COR-L47 (cell line): ENCODE results near the gene ANAPC13.

Source experiments
- DNase-seq: peaks from one replicate; lab custom pipeline; 2025; lab: John Stamatoyannopoulos, UW

ANAPC13 gene, protein sequence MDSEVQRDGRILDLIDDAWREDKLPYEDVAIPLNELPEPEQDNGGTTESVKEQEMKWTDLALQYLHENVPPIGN

DNA sequence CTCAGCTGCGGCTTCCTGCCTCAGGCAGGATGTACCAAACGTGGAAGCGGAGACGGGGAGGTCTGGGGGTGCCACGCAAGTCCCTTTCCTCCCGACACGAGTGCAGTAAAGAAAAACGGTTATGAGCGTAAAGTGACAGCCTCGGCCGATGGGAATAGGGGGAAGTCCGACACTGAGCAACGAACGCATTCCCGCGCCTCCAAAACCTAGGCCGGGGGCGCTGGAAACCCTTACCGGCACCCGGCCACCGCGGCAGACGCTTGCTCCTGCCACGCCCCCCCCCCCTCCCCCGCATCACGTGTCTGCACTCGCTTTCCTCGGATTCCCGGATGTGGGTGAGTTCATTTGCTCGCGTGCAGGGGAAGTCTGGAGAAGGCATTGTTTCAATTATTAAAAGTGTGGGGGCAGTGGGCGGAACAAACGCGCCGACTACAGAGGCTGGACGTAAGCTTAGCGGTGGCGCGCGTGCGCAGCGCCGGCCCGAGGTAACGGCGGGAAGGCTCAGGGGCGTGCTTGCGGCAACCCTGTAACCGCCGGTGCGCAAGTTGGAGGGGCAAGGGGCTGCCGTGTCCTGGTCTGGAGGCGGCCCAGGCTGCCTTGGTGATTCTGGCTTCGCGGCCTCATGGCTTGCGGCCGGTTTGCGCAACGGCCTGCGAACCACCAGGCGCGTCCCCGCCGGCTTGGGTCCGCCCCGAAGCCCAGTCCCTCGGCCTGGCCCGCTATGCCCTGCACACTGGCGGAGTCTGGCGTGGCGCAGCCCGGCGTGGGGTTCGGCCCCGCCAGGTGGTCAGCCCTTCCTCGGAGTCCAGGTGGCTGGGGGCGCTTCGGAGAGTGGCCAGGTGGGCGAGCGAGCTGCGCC lies at the start of gene ANAPC13, which contains the start of gene CEP63:
ANAPC13 (minus strand) TSS at position 268 of the 859 bp plus-strand sequence. CDS start 3,081 bp downstream, outside the sequence.
CEP63 (plus strand) TSS at position 340 of the 859 bp plus-strand sequence. CDS start 9,264 bp downstream, outside the sequence.
- peak; percentile 99 for DNase-seq

DNA sequence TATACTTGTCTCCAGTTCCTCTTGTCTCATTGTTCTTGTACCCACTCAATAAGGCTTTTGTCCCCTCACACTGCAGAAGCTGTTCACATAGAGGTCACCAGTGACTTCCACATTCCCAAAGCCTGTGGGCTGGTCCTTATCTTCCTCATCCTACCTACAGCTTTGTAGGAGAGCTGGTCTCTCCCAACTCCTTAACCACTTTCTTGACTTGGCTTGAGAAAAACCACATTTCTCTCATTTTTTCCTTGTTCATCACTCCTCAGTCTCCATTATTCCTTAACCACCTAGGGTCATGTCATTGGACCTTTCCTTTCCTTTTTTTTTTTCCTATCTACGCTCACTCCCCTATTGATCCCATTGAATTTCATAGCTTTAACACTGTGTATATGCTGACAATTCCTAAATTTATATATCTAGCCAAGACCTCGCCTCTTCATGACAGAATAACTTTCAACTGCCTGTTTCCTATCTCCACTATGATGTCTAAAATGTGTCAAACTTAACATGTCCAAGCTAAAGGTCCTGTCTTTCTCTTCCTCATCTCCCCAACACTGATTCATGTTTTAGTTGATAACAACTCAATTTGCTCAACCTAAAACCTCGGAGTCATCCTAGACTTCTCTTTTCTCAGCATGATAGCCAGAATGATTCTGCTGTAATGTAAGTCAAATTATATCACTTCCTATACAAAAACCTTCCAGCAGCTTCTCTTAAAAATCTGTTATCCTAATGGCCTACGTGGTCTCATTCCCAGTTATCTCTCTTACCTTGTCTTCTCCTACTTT lies 49.6 kb upstream of the ANAPC13 start:
- no peak for DNase-seq

DNA sequence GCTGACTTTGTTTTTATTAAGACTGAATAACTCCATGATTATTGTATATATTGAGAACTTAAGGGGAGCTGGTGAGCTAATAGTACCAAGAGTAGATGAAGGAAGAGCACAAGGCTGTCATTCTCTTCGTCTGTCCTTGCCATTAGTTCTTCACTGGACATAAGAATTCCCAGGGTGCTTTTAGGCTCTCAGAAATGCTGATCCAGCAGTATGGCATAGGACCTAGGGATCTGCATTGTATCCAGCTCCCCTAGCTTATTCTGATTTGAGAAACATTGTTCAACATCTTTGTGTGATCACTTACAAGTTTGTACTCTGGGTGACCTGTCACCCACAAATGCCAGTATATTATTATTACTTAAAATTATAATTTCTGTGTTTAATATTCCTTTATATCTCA lies 47.7 kb upstream of the ANAPC13 start:
- DNase-seq: no peak

DNA sequence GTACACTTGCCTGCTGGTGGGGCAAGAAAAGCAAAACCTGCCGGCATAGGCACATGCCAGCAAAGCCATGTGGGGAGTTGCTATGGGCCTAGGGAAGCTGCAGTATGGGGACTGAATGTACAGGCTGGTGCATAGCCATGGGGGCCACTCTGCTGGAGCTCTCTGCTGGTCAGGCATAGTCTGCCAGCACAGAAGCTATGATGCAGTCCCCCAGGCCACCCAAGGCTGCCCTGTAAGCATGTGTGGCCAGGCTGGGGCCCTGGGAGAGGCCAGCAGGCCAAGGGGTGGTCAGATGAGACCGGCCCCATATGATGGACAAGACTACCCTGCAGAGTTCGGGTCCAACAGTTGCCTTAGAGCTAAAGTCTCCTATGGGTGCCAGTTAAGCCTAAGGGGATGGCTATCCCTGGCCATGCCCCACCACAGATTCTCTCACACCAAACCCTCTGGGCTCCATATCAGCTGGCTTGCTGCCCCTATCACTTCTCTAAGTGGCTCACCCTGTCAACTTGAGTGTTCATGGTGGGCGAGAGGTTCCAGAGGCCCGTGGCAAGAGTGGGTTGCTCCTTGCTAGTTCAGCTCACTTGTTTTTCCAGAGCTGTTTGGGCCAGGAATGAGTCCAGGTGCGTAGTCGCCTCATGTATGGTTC lies 41.9 kb upstream of the ANAPC13 start:
- DNase-seq: no peak

DNA sequence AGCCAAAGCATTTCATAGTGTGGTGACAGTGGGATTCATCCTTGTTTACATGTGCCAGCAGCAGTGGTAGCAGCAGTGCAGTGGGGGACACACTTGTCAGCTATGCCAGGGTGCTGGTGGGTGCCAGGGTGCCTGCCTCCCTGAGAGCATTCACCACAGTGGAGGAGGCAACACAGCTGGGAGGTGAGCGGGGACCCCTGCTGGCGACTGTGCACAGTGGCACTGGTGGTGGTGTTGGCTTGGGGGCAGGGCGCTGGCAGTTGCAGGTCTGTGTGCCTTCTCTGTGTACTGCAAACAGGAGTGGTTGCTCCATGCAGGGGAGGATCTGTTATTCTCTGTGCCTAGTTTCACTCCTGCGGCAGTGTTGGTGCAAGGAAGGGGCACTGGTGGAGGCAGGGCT lies 41.3 kb upstream of the ANAPC13 start:
- DNase-seq: no peak

DNA sequence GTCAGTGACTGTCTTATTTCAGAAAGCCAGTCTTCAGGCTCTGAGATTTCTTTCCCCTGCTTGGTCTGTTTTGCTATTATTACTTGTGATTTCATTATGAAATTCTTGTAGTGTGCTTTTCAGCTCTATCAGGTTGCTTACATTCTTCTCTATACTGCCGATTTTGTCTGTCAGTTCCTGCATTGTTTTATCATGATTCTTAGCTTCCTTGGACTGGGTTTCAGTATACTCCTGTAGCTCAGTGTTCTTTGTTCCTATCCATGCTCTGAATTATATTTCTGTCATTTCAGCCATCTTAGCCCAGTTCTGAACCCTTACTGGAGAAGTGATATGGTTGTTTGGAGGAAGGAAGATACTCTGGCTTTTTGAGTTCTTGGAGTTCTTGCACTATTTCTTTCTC lies 40.5 kb upstream of the ANAPC13 start:
- no peak for DNase-seq

DNA sequence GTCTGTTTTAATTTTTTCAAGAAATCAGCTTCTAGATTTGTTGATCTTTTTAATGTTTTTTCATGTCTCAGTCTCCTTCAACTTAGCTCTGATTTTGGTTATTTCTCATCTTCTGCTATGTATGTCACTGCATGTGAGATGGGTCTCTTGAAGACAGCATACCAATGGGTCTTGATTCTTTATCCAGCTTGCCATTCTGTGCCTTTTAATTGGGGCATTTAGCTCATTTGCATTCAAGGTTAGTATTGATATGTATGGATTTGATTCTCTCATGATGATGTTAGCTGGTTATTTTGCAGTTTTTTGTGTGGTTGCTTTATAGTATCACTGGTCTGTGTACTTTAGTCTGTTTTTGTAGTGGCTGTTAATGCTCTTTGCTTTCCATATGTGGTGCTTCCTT lies 39.5 kb upstream of the ANAPC13 start:
- no peak for DNase-seq

DNA sequence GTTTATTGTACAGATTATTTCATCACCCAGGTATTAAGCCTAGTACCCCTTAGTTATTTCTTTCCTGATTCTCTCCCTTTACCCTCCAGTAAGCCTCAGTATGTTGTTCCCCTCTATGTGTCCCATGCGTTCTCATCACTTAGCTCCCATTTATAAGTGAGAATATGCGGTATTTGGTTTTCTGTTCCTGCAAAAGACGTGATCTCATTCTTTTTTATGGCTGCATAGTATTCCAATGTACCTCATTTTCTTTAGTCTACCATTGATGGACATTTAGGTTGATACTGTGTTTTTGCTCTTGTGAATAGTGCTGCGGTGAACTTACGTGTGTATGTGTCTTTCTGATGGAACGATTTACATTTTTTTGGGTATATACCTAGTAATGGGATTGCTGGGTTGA lies 36.8 kb upstream of the ANAPC13 start:
- DNase-seq: no peak

DNA sequence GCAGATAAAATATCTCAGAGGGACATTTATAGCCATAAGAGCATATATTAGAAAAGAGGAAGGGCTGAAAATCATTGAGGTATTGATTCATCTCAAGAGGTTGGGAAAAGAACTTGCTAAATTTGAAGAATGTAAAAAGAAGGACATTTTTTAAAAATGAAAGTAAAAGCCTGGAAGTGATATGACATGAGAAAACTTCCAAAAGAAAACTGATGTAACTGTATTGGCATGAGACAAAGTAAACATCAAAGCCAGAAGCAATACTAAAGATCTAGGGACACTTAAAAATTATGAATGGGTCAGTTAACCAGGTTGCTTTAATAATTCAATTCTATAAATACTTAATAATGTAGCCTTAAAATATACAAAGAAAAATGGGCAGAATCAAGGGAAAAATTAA lies 32.0 kb upstream of the ANAPC13 start:
- no peak for DNase-seq

DNA sequence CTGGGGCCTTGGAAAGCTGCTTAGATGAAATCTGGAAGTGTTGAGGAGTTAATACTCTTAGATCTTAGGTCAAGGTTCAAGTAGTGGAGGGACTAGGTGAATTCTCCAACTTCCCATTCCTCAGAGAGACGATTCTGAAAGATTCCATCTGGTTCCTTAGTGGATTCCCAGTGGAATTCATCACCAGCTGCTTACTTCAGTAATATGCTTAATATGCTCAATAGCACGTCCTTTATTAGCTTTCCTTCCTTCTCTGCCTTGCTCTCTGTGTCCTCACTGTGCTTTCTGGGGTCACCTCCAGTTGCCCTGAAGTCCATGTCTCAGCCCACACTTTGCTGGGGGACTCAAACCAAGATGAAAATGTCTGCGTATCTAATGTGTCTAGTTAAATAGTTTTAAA lies 31.1 kb upstream of the ANAPC13 start:
- DNase-seq: no peak

DNA sequence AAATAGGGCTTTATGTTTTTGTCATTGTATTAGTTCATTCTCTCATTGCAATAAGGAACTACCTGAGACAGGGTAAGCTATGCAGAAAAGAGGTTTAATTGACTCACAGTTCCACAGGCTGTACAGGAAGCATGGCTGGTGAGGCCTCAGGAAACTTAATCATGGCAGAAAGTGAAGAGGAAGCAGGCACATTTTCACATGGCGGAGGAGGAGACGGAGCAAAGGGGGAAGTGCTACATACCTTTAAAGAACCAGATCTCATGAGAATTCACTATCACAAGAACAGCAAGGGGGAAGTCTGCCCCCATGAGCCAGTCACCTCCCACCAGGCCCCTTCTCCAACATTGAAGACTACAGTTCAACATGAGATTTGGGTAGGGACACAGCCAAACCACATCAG lies 25.7 kb upstream of the ANAPC13 start:
- no peak for DNase-seq

DNA sequence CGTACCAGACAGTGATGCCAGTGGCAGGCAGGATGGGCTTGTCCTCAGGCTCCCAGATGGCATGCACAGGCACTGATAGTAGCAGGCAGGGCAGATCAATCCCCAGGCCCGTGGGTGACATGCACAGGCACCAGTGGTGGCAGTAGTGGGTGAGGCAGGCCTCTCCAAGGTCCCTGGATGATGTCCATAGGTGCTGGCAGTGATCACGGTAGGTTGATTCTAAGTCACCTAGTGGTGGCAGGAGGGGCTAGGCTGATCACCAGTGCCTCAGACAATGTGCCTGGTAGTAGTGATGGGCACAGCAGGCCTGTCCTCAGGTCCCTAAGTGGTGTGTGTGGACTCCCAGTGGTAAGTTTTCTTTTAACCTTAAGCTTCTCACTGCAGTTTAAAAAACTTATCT lies 19.7 kb upstream of the ANAPC13 start:
- no peak for DNase-seq

DNA sequence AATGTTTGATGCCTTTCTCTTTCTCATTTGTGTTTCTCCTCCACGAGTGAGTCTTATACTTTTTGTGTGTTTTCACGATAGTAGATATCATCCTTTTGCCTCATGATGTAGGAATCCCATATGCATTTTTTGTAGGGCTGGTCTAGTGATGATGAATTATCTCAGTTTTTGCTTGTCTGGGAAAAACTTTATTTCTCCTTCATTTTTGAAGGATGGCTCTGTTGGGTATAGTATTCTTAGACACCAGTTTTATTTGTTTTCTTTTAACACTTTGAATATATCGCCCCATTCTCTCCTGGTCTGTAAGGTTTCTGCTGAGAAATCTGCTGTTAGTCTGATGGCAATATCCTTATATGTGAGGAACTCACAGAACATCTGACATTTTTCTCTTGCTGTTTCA lies 18.3 kb upstream of the ANAPC13 start:
- DNase-seq: no peak

DNA sequence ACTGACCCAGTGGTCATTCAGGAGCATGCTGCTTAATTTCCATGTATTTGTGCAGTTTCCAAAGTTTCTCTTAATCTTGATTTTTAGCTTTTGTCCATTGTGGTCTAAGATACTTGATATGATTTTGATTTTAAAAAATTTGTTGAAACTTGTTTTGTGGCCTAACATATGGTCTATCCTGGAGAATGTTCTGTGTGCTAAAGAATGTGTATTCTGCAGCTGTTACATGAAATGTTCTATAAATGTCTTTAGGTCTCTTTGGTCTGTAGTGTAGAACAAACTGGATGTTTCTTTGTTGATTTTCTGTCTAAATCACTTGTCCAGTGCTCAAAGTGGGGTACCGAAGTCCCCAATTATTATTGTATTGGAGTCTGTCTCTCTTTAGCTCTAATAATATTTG lies 17.5 kb upstream of the ANAPC13 start:
- no peak for DNase-seq

DNA sequence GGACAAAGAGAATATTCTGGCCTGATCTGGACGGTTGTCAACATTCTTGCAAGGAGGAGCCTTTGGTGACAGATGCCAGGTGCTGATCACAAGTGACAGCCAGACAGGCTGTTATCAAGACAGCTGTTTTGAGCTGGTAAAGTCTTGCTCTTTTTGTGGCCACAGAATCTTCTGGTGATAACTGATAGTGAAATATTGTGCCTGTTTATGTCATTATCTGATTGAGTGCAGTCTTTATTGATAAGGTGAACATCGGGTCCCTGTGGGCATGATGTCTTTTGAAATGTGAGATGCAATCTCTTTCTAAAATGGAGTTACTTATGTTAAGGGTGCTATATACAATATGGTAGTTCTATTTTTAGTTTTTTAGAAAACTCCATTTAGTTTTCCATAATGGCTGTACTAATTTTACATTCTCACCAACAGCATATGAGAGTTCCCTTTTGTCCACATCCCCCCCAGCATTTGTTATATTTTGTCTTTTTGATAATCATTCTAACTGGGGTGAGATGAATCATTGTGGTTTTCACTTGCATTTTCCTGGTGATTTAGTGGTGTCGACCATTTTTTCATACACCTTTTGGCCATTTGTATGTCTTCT lies 10.8 kb upstream of the ANAPC13 start:
- DNase-seq: no peak

DNA sequence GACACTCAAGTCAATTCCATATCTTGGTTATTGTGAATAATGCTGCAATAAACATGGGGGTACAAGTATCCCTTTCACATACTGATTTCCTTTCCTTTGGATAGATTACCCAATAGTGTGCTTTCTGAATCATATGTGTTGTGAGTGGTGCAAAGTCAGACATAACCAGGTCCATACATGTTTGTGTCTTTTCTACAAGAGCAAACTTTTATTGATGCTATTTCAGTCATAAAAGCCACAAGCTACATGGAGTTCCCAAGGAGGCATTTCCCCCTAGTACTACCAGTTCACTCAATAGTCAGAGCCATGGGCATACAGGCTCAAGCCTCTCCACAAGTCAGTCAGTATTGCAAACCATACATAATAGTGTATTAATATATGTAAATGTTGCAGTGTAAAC lies 10.2 kb upstream of the ANAPC13 start:
- DNase-seq: no peak

DNA sequence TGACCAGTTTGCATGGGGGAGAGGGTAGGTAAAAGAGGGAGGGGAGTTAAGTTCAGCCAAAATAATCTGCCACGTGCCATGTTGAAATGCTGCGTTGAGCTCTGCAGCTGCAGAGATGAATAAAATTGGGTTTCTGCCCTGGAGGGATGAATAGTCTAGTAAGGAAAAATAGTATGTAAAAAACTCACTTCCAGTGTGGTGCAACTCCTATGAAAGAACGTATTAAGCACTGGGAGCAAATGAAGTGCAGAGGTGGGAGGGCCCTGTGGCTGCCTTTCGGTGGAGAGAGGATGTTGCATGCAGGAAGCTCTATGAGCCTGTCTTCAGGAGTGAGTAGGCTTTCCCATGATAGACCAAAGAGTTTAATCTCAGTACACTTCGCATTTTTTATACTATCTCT lies 8.7 kb upstream of the ANAPC13 start:
- DNase-seq: no peak

DNA sequence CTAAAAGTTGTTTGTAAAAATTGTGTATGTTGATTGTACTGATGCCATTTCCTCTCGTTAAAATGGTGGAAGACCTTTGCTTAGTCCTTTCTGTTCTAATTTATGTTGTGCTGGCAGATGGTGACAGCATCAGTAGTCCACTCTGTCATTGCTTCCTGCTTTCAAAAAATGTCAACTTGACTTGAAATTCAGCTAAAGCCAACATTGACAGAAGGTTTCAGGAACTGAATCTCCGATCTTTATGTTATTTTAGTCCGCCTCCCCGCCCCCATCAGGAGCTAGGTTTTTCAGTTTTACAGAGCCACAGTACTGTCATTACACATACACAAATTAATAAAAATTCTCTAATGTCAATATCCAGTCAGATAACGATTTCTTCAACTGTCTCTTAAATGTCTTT lies 1.6 kb upstream of the ANAPC13 start:
- DNase-seq: no peak

DNA sequence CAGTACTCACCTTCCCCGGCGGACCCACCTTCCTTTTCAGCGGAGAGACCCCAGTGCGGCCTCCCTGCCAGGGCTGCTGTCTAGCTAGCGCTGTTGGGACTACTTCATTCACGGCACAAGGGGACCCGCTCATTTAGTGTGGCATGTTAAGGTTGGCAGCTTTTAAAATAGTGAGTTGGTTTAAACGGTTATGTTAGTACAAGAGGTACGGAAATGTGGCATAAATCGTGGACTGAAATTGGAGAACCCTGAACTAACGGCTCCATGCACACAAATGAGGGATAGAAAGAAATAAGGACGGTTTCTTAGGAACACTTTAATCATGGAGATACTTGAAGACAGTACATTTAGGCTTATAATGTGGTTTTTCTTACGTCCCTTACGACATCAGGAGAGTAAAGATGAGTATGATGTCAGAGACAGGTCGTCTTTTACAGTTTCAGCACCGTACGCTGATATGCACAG lies 824 bp upstream of the ANAPC13 start:
- peak; percentile 72 for DNase-seq

DNA sequence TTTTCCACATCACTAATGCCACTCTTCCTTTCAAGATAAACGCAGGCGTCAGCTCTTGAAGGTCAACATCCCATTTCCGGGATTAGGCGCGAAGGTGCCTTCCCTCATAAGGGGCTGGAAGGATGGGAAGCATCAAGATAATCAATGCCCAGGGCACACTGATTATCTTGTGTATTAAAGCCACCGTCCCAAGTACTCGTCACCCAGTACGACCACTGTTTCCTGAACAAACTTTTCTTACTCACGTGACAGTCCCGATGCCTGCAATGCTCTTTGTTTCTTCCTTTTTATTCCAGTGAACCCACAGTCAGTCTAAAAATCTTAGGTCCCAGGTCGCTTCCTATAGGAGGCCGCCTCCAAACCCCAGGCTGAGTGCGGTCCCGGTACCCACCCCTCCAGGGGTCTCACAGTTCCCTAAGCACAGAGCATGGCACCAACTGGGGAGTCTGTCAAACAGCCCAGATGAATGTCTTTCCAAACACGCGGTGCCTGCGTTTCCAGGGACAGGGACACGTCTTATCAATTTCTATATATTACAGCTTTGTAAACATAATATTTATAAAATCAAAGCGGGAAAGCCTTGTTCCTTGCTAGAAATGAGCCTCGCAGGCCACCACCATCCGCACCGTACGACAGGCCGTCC lies 589 bp downstream of the ANAPC13 start:
- peak; percentile 53 for DNase-seq

DNA sequence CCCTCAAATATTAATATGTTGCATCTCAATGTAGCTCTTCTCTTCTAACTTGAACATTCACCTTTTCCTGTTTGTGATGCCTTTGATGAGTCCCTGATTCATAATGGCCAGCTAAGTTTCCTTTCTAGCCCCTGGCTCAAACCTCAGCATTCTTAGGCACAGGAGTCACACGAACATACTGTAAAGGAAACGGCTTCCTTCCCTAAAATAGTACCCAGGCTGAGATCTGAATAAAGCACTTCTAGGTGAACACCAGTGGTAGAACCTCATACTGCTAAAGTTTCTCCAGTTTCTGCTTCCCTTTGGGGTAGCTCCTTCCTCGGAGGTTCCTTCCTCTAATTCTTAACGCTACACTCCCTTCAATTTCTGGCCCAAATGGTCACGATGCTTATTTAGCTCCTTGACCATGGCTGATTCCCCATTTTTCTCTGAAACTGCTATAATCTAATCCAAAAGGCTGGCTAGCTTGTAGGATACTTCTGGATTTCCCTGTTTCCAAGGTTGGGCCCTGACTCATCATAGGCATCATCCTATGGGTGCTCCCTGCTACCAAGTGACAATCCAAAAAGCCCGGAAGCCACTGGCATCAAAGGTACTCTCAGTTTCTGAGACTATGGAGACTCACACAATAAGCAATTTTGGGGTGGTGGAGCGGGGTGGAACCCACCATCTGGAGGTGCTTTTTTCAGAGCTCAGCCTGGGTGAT lies 2.4 kb downstream of the ANAPC13 start:
- DNase-seq: no peak
